HG03103 (cell line): ENCODE results near the gene FHL3.
A peak's percentile ranks its signal among the peaks of the same experiment; 100 is the strongest.
"Not testable (repeated sequence)": the region's sequence is repeated elsewhere in the genome, so short reads cannot be mapped to it uniquely, and the experiment has no call there.

Experiments used
- ATAC-seq: cut with Tn5 transposase; IDR thresholded peaks from one replicate; pipeline ENCODE4 v1.9.1; 2021; ENCODE audit warnings: low read depth; ENCODE audit not compliant: unreplicated experiment

FHL3 gene

GRCh38 chr1:37995751-37996345, 9.5 kb downstream of the FHL3 start:
- no peak for ATAC-seq

DNA sequence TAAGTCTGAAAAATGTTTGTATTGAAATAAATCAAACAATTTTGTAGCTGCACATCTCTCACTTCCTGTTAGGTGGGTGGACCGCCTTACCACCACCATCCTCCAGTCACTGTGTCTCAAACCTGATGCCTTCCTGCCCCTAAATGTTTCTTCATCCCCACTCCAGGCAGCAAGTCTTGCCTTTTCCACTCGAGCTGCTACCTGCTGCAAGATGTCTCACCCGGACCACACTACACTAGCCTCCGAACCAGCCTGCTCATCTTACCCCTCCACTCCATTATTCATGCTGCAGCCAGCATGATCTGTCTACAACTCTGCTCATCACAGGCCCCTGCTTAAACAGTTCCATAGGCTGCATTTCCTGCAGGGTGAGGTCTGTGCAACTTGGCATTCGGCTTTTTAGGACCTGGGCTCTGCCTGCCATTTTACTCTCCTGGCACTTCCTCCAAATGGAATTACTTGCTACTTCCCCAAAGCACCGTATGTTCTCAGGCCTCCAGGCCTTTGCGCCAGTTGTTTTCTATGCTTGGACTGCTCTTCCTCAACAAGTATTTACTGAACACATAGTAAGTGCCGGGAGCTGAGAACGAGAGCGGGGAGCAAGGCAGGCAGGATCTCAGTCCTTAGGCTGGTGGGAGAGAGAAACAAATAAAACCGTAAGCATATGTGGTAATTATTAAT, 10.3 kb downstream of the FHL3 start:
- ATAC-seq = no peak

GRCh38 chr1:37989361-37989930, 15.9 kb downstream of the FHL3 start:
- peak; percentile 30 for ATAC-seq

- no peak for ATAC-seq
Measured at GRCh38 chr1:37987679-37988078, 17.6 kb downstream of the FHL3 start.

- ATAC-seq = no peak
Measured at GRCh38 chr1:37983546-37983945, 21.8 kb downstream of the FHL3 start.

DNA sequence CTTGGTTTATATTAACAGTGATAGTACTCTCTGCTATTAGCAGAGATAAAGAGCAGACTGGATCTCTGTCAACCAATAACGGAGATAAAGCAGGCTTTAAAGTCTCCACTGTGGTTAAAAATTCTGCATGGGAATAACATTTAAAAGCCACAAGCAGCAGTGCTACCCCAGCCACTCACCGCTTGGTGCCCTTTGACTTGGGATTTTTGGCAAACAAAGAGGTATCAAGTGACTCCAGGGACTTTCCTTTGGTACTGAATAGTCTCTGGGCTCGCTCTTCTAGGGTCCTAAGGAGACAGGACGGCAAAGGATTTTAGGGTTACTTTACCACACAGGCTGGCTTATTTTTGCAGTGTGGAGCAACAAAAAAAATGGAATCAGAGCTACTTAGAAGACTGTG, 26.8 kb downstream of the FHL3 start:
- no peak for ATAC-seq

DNA sequence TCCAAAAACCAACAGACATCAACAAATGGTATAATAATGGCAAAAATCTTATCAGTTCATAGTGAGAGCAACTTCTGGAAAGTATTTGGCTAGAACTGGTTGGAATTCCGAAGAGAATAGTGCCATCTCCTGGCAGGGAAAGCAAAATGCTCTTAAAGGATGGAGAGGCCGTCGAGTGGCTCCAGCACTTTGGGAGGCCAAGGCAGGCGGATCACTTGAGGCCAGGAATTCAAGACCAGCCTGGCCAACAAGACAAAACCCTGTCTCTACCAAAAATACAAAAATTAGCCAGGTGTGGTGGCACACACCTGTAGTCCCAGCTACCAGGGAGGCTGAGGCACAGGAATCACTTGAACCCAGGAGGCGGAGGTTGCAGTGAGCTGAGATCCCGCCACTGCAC, 30.2 kb downstream of the FHL3 start:
- not testable (repeated sequence) for ATAC-seq

DNA sequence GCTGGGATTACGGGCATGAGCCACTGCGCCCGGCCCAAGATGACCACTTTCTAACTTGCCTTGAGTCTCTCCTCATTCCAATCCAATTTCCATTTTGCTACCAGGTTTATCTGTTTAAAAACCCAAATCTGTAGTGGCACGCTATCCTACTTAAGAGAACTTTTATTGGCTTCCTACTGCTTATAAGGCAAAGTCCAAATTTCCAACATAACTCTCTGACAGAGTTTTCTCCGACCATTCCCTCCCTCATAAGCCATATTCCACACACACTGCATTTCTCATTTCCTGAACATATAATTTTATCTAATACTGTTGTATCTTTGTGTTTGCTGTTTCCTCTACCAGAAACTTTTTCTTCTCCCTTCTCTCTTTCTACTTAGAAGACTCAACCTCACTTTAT, 30.7 kb downstream of the FHL3 start:
- no peak for ATAC-seq

DNA sequence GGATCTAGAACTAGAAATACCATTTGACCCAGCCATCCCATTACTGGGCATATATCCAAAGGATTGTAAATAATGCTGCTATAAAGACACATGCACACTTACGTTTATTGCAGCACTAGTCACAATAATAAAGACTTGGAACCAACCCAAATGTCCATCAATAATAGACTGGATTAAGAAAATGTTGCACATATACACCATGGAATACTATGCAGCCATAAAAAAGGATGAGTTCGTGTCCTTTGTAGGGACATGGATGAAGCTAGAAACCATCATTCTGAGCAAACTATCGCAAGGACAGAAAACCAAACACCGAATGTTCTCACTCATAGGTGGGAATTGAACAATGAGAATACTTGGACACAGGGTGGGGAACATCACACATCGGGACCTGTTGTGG, 31.6 kb downstream of the FHL3 start:
- ATAC-seq = not testable (repeated sequence)

DNA sequence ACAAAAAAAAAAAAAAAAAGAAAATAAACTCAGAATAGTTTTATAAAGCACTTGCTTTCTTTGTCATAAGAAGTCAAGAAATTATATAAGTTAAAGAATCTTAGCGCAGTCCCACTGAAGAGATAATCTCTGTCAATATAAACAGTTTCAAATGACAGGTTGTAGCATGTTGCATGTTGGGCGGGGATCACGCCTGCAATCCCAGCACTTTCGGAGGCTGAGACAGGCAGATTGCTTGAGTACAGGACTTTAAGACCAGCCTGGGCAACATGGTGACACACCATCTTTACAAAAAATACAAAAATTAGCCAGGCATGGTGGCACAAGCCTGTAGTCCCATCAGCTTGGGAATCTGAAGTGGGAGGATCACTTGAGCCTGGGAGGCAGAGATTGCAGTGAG, 40.0 kb downstream of the FHL3 start:
- no peak for ATAC-seq

DNA sequence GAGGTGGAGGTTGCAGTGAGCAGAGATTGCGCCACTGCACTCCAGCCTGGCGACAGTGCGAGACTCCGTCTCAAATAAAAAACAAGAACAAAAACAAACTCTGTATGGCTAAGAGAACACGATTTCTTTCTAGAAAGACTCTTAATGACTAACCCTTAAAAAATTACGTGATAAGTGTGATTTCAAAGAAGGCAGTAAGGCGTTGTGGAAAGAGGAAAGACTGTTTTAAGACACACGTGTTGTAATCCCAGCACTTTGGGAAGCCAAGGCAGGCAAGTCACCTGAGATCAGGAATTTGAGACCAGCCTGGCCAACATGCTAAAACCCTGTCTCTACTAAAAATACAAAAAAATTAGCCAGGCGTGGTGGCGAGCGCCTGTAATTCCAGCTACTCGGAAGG, 41.2 kb downstream of the FHL3 start:
- not testable (repeated sequence) for ATAC-seq

DNA sequence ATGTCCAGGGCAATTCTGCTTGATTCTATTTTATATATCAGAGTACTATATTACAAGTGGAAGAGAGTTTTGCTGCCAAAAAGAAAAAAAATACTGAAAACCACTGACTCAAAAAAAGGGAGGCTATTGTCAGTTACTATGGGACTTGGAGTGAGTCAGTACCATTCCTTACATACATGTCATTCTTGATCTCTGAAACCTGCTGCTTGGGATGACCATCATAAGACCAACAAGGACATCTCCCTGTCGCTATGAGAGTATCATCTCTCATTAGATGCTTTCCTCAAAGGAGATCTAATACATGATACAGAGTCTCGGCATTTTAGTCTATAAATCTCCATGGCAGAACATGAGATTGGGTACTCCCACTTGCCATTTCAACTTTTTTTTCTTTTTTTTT, 46.6 kb downstream of the FHL3 start:
- ATAC-seq = no peak

DNA sequence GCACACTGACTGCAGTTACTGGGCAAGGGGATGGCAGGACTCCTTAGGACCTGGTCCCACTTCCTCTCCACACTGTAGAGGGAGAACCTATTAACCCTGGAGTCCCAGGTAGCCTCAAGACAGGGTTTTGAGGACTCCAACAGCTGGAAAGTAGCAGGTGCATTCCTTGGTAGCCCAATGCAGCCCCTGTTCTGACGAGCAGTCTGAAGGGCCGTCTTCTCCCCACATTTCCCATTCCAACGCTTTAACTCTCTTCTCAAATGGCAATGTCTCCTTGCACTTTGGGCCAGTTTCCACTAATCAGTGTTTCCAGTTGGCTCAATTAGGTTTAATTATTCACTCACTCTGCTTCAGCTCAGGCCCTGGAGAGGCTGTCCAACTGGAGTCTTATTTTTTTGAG, 49.6 kb downstream of the FHL3 start:
- ATAC-seq = no peak

DNA sequence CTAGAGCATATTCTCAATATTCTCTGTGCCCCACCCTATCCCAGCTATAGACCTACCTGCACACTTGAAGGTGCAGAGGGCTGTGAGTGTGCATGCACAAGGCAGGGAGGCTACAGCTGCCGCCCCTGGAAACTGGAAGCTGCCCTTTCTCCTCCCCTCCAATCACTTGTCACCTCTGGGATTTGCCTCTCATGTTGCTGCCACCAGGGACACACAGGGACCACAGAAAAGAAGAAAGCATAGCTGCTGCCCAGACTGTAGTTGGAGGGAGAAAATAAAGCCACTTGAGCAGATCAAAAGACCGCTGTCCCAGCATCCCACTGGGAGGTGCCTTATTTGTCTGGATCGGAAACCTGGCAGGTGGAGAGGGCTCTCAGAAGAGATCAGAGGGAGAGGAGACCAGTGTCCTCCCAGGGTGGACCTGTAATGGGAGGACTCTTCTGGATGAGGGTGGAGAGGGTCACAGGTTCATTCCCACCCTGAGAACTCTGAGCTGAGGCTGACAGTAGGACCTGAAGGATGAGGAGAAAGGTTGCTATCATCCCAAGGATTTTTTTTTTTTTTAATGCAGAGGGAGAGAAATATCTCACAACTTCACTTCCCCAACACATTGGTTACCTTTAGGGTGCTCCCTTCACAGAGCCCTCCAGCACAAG, 50.9 kb downstream of the FHL3 start:
- no peak for ATAC-seq

DNA sequence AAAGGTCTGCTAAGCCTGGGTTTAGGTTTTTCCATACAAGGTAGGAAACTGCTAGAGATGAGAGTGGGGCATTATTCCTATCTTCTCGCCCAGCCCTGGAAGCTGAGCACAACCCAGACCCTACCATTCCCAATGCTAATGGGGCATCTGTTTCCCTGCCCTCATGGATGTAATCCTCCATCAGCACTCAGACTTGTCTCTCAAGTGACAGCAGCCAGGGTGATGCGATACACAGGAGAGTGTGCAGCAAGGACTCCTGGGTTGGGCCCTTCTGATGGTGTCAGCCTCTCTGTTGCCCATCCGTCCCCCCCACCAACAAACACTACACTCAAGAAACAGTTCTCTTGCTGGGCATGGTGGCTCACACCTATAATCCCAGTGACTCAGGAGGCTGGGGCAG, 52.6 kb downstream of the FHL3 start:
- ATAC-seq = no peak

DNA sequence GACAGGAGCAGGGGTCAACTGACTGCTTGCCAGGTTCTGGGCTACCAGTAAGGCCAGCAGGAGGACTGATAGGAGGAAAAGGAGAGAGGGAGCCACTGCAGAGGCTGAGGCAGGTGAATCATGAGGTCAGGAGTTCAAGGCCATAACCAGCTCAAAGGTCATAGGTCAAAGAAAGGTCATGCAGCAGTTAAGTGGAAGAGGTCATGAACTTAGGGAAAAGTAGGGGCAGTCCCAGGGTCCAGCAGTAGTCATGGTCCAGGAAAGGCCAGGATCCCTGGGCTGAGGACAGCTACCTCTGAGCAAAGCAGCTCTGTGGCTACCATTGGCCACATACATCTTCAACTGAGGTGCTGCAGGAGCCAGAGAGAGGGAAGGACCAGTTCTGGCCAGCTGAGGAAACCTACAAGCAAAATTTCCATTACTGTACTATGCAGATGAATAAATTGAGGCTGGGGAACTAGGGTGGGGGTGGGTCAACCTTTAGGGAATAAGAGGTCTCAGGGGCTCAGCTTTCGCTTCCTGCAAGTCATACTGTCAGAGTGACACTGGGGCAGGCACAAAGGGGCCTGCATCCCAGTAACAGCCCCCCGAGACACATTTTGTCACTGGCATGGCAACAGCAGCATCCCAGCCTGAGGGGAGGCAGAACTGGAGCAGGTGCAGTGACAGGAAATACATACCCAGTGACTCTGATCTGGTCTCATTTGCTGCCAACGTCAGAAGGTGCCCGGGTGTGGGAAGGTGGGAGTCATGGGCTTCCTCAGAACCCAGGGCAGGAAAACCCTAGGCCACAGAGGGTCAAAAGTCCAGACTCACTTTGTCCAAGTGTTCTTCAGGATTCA, 53.3 kb downstream of the FHL3 start:
- no peak for ATAC-seq

- ATAC-seq = no peak
Measured at GRCh38 chr1:37951041-37951782, 54.1 kb downstream of the FHL3 start.

GRCh38 chr1:37949524-37950152, 55.7 kb downstream of the FHL3 start:
- ATAC-seq = no peak

- no peak for ATAC-seq
Measured at GRCh38 chr1:37948841-37949240, 56.5 kb downstream of the FHL3 start.

DNA sequence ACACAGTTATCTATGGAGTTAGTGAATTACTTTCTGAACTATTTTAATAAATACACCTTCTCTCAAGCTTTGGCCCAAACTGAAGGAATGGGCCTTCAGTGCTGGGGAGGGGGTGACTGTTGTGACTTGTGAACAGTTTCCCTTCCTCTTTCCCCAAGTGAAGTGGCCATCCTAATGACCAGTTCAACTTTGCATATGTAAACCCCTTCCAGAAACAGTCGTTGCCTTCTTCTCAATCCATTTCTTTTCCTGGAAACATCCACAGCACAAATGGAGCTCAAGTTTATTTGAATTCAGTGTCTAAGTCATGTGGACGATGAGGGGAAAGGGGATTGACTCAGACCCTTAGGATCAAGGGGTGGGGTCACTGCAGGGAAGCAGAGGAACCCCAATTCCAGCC, 57.1 kb downstream of the FHL3 start:
- ATAC-seq = no peak
